GM18502 (cell line): Measurements from ENCODE around the gene GBP3.
"Not testable (repeated sequence)": the region's sequence is repeated elsewhere in the genome, so short reads cannot be mapped to it uniquely, and the experiment has no call there.

Experiments
- ATAC-seq: cut with Tn5 transposase; IDR thresholded peaks from one replicate; pipeline ENCODE4 v1.9.1; 2021; ENCODE audit warnings: mild to moderate bottlenecking; ENCODE audit not compliant: unreplicated experiment, poor library complexity

Gene GBP3

DNA sequence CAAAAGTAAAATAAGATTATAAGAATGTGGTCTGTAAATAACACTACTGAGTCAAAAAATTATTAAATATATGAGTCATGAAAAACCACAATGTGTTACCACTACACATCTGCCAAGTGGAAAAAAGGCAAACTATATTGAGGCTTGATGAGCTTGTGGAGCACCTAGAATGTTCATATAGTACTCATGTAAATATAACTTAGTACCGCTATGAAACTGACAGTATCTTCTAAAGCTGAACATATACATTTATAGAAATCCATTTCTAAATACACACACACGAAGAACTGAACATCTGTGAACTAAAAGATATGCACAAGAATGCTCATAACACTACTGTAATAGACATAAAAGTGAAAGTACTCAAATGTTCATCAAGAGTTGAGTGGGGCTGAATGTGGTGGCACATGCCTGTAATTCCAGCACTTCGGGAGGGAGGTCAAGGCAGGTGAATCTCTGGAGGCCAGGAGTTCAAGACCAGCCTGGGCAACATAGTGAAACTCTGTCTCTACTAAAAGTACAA lies 18.5 kb upstream of the GBP3 start:
- ATAC-seq: peak; percentile 96

DNA sequence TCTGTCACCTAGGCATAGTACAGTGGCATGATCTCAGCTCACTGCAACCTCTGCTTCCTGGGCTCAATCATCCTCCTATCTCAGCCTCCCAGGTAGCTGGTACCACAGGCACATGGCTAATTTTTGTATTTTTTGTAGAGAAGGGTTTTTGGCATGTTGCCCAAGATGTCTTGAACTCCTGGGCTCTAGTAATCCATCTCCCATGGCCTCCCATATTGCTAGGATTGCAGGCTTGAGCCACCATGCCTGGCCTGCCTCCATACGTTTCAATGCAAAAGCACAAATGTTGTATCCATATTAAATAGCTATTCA lies 17.6 kb upstream of the GBP3 start:
- ATAC-seq: no peak

DNA sequence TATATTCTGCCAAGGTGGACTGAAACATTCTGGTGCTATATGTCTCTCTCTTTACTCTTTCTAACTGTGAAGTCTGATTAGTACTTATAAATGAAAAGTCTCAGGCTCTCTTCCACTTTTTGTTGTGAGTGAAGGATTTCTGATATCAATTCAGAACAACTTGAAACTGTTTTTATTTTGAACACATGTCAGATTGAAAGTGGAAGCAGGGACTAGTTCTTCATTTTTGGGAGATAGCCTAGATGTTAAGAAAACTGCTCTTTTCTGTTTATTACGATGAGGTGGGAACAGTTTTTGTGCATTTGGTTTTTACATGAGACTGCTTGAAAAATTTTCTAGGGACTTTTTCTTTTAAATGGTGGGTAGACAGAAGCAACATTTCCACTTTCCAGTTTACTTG lies 14.5 kb upstream of the GBP3 start:
- ATAC-seq: no peak

DNA sequence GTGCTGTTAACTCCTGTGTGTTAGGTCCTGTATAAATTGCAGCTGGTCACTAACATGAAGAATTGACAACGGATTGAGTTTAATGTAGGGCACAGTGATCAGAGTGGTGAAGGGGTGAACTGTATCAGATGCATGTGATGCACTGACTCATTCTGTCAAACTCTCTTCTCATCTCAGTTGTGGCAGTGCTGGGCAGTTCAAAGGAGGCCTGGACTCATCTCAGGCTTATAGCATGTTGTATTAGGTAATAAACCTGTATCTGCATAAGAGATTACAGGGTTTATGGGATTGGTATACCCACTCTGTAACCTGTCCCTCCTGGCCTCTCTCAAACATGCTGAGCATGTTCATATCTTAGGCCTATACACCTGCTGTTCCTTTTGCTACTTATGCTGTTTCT lies 12.4 kb upstream of the GBP3 start:
- ATAC-seq: no peak

DNA sequence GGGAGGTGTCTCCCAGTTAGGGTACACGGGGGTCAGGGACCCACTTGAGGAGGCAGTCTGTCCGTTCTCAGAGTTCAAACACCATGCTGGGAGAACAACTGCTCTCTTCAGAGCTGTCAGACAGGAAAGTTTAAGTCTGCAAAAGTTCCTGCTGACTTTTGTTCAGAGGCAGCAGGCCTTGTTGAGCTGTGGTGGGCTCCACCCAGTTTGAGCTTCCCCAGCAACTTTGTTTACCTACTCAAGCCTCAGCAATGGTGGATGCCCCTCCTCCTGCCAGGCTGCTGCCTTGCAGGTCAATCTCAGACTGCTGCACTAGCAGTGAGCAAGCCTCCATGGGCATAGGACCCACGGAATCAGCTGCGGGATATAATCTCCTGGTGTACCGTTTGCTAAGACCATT lies 11.3 kb upstream of the GBP3 start:
- ATAC-seq: not testable (repeated sequence)

DNA sequence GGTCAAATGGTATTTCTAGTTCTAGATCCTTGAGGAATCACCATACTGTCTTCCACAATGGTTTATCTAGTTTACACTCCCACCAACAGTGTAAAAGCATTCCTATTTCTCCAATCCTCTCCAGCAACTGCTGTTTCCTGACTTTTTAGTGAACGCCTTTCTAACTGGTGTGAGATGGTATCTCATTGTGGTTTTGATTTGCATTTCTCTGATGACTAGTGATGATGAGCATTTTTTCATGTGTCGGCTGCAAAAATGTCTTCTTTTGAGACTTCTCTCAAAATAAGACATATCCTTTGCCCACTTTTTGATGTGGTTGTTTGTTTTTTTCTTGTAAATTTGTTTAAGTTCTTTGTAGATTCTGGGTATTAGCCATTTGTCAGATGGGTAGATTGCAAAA lies 6.4 kb upstream of the GBP3 start:
- not testable (repeated sequence) for ATAC-seq

DNA sequence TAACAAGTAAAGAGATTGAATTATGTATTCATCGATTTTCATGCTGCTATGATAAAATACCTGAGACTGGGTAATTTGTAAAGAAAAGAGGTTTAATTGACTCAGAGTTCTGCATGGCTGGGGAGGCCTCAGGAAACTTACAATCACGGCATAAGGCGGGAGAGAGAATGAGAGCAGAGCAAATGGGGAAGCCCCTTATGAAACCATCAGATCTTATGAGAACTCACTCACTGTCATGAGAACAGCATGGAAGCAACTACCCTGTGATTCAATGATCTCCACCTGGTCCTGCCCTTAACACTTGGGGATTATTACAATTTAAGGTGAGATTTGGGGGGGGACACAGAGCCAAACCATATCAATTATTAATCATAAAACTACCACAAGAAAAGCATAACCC lies 3.3 kb upstream of the GBP3 start:
- ATAC-seq: no peak

DNA sequence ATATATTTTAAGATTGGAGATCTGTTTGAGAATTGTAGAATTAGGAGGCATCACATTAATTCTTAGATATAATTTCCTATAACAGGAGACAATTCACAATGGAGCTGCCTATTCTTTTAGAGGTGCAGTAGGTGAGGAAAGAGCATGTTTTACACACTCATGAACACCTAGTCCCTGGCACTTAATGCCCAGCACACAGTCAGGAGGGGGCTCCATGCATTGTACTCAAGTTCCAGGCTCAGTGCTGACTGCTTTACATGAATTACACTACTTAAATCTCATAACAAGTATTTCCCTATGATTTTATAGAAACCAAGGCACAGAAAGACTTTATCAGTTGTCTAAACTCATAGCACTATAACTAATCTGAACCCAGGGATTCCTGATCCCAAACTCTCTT lies 360 bp upstream of the GBP3 start:
- peak; percentile 15 for ATAC-seq

DNA sequence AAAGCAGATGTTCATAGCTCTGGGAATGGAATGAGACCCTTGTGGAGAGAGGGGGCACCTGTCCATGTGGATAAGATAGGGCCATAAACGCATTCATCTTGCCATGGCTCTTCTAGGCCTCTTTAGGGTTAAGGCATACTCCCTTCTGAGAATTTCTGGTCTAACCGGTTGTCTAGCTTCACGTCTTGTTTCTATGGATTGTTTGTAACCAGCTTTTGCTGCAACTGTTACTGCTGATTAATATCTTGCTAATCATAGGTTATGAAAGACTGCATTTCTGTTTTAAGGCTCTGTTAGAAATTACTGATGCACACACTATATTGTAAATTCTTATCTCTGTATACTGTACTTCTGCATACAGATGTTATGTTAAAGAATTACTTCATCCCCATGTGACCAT lies 4.3 kb downstream of the GBP3 start:
- not testable (repeated sequence) for ATAC-seq

DNA sequence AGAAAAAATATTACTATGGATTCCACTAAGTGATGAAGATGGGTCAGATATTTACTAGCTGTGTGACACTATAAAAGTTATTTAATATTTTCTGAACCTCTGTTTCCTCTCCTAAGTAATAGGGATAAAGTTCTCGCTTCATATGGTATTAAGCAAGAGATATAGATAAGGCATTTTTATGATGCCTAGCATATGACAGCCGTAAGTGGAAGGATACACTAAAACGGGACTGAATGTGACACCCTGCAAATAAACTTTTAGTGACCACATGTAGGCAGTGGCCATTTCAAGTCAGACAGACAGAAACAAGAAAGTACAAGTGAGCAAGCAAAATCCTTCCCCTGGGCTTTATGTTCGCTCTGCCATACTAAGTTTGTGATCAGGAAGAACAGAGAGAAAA lies 14.2 kb downstream of the GBP3 start:
- ATAC-seq: no peak

DNA sequence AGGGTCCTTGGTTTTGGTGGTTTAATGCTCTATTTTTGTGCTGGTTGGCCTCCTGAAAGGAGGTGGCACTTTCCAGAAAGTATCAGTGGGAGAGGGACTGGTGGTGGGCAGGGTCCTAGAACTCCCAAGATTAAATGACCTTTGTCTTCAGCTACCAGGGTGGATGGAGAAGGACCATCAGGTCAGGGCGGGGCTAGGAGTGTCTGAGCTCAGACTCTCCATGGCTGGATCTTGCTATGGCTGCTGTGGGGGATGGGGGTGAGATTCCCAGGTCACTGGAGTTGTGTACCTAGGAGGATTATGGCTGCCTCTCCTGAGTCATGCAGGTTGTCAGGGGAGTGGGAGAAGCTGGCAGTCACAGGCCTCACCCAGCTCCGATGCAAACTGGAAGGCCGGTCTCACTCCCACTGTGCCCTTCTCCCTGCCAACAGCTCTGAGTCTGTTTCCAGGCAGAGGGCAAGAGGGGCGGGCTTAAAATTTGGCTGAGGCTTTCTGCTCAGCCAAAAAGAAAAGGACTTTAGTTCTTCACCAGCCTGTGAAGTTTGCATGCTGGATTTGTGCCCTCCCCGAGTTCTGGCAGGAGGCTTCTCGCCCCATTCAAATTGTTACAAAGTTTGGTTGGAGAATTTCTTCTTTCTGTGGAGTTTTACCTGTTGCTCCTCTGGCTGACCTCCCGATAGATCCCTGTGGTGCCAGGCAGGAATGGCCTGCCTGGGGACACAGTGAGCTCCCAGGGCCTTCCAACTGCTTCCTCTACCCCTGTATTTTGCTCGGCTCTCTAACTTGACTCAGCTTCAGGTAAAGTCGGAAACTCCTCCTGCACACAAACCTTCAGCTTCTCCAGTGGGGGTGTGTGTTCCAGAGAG lies 17.1 kb downstream of the GBP3 start:
- ATAC-seq: no peak

DNA sequence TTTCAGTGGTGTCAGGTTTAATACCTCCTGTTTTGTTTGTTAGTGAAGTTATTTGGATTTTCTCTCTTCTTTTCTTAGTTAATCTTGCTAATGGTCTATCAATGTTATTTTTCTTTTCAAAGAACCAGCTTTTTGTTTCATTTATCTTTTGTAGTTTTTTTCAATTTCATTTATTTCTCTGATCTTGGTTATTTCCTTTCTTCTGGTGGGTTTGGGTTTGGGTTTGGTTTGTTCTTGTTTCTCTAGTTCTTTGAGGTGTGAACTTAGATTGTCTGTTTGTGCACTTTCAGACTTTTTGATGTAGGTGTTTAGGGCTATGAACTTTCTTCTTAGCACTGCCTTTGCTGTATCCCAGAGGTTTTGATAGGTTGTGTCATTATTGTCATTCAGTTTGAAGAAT lies 20.5 kb downstream of the GBP3 start:
- not testable (repeated sequence) for ATAC-seq

DNA sequence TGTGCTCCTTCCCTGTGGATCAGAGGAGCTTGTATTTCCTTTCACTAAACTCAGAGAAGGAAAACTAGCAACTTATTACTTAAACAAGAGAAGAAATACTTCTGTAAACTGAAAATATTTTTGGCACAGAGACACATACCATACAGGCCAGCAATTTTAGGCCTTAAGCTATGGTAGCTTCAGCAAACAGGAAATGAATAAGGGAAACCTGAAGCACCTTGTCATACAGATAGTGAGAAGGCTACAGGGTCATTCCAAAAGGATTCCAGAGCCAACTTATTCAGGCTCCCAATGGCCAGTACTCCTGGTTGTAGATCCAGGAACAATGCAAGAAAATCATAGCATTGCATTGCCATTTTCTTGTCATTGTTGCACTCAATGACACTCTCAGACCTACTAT lies 21.2 kb downstream of the GBP3 start:
- ATAC-seq: no peak

DNA sequence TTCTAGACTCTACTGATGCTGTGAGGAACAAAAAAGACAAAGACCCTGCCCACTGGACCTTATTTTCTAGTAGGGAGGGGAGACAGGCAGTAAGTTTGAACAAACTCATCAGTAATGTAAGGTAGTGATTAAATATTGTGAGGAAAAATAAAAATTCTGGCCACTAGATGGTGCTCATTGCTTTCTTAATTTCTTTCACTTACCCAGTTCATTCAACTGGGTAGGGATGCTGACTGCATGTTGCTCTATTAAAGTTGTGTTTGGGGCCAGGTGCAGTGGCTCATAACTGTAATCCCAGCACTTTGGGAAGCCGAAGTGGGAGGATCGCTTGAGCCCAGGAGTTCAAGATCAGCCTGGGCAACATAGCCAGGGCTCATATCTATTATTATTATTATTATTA lies 23.9 kb downstream of the GBP3 start:
- ATAC-seq: peak; percentile 82

DNA sequence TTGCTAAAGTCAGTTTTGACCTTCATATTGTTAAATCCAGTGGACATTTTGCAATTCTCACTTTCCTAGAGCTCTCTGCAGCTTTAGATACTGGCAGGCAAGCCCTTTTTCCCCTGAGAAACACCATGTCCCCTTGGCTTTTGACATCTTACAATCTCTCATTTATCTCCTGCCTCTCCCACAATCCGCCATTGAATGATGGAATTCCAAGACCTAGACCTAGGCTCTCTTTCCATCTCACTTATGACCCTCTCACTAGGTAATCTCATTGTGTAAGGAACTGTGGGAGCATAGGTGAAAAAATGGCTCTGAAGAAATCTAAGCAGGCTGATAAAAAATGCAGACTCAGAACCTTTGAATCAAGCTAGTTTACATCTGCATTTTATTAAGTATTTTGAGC lies 32.2 kb downstream of the GBP3 start:
- no peak for ATAC-seq

DNA sequence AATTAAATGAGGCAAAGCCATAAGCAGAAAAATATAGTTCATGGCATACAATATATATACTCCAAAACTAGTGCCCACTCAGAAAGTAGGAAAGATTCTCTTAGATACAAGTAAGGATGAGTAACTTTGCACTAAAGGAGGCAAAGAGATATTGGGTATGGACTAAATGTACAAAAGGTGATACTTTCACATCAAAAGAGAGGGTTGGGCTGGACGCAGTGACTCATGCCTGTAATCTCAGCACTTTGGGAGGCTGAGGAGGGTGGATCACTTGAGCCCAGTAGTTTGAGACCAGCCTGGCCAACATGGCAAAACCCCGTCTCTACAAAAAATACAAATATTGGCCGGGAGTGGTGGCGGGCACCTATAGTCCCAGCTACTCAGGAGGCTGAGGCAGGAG lies 37.0 kb downstream of the GBP3 start:
- no peak for ATAC-seq

DNA sequence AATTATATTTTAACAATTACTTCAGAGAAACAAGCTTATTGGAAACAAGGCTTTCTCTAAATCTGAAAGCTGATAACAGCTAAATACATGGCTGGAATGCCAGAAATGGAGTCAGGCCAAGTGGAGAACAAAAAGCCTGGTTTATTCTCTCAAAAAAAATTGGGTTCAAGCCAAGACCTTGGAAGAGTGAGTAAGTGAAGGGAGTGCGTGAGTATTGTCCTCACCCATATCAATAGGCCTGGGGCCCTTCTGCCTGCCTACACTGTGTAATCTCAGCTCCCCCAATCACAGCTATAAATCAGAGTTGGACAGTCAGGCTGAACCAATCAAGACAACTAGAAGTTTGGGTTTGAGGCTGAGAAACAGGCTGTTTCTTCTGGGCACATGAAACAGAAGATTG lies 37.6 kb downstream of the GBP3 start:
- ATAC-seq: no peak

DNA sequence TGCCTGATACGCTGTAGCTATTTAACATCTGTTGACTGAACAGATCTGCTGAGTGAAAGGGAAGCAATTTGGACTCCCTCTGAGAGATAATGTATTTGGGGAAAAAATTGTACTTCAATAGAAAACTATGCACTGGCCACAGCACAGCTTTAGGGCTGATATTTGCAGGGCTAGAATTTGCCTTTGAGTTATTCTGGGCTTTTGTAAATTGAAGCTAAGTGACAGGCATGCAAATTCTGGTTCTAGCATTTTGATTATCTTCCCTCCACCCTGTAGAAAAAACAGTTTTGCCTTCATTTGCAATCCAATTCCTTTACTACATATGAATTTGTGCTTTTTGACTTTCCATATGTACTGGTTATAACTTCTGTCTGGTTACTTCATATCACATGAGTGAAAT lies 38.1 kb downstream of the GBP3 start:
- no peak for ATAC-seq

DNA sequence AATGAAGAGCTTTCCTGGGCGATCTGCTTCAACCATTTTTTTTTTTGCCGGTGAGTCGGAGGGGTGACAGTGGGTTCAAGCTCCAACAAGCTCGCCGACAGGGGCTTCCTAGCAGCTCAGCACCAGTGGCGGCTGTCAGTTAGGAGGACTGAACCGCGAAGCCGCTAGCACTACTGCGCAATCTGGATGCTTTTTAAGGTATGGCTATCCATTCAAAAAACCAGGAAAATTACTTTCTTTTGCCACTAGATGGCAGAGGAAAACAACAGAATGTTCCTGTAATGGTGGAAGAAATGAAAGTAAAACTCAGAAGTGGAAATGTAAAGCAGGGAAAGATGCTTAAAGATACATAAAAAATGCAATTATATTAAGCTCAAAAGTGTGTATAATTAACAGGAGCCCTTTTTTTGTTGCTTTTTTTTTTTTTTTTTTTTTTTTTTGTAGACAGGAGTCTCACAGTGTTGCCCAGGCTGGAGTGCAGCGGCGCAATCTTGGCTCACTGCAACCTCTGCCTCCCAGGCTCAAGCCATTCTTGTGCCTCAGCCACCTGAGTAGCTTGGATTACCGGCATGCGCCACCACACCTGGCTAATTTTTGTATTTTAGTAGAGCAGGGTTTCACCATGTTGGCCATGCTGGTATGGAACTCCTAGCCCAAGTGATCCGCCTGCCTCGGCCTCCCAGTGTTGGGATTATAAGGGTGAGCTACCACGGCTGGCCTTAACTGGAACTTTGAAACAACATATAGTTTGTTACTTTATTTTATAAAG lies 38.7 kb downstream of the GBP3 start:
- ATAC-seq: no peak

DNA sequence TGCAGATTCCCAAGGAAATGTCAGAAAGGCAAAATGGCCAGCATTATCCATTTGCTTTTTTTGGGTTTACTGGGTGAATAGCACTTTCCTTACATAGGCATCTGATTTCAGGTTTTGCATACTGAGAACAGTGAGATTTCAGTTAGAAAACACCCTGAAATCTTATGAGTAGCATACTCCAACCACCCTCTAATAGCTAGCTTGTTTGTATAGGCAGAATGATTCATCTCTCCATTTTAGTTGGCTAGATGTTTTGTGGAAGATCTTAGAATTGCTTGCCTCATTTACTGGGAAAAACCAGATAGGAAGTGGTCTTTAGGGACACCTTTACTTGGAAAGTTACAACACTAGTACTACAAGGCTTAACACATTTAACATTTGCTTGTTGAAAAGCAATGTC lies 40.6 kb downstream of the GBP3 start:
- no peak for ATAC-seq

DNA sequence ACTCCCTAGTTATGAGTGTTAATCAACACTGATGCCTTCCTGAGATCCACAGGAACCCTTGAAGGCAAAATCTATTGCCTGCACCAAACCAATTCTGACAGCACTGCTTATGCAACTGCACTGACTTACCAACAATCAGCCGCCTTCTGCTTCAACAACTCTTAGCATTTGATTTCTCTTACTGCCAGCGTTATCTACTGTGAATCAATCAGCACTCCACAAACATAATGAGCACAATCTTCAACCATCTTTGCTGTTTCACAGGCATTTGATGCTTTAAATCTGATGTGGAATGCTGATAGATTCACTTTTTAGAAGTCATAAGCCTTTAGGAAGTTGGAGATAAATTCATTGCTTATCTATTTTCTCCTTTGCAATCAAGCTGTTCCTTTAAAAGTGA lies 41.2 kb downstream of the GBP3 start:
- not testable (repeated sequence) for ATAC-seq

DNA sequence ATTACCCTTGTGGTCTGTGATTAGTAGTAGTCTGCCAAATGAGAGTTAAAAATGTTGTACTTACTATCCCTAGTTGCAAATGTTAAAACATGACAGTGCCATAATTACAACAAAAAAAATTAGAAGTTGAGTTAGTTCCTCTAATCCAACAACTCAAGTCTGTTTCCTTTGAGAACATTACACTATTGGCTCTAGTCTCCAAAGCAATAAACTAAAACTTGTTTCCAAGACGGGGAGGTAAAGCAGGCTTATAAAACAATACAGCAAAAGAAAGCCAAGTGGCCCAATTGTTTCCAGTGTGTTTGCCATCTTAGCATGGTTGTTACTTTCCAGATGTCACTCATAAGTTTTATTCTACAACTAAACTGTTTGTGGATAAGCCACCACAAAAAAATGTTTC lies 41.8 kb downstream of the GBP3 start:
- no peak for ATAC-seq
